ENCODE measurements around the gene RHAG. TPM values are rescaled to one million over a fixed set of nuclear protein-coding genes. Genes with fewer than 3 reads are reported as not detected.
A peak's percentile ranks its signal among the peaks of the same experiment; 100 is the strongest.
"Not testable (repeated sequence)": the region's sequence is repeated elsewhere in the genome, so short reads cannot be mapped to it uniquely, and the experiment has no call there.

Gene RHAG
- total RNA-seq, 3 donors from 2014 or later, result not detected

- H3K9me3 ChIP-seq, result no peaks in the 10 kb centered on the region
- no peak overlapping the region for H3K4me3 ChIP-seq
- H3K4me1 ChIP-seq (ENCODE audit: low read depth), result no peaks in the 10 kb centered on the region
- DNase-seq (peak in 1 of 3 donors; percentile 47), ATAC-seq (peak; percentile 90)
- no peaks in the 10 kb centered on the region for H3K36me3 ChIP-seq (ENCODE audit: low read depth)
- TF ChIP-seq CTCF (IDR thresholded peaks at IDR 0.05), result peak; percentile 62
- intact Hi-C loops (cut with DNase I, micrococcal nuclease), result loop anchor here in 1 of 2 donors (2.0 kb wide), 1 partner anchor 74 kb away; no protein-coding TSS in a partner anchor
Observed at GRCh38 chr6:49606721-49607390, 29.8 kb downstream of the RHAG start.

- intact Hi-C loops (cut with DNase I, micrococcal nuclease); H3K4me3 ChIP-seq; DNase-seq; H3K9me3 ChIP-seq; ATAC-seq; H3K36me3 ChIP-seq (ENCODE audit: low read depth); H3K4me1 ChIP-seq (ENCODE audit: low read depth): not testable (repeated sequence)
Observed at GRCh38 chr6:49604080-49604479, 32.6 kb downstream of the RHAG start.

- intact Hi-C loops (cut with DNase I, micrococcal nuclease); H3K4me3 ChIP-seq: not testable (repeated sequence)
Observed at GRCh38 chr6:49587262-49587661, 49.4 kb downstream of the RHAG start.

GRCh38 chr6:49582529-49582928 lies 54.1 kb downstream of the RHAG start:
- H3K9me3 ChIP-seq, result no peaks in the 10 kb centered on the region
- ATAC-seq (no peak), DNase-seq (no peak)
- H3K4me1 ChIP-seq (ENCODE audit: low read depth), result no peaks in the 10 kb centered on the region
- H3K4me3 ChIP-seq, result no peak overlapping the region
- intact Hi-C loops (cut with DNase I, micrococcal nuclease), result no loop called here
- no peak for TF ChIP-seq CTCF (IDR thresholded peaks at IDR 0.05)
- H3K36me3 ChIP-seq (ENCODE audit: low read depth), result no peaks in the 10 kb centered on the region

More at GRCh38 chr6:49587262-49587661, 49.4 kb downstream of the RHAG start:
- not testable (repeated sequence) for DNase-seq; ATAC-seq; H3K36me3 ChIP-seq (ENCODE audit: low read depth); H3K9me3 ChIP-seq; H3K4me1 ChIP-seq (ENCODE audit: low read depth)

- no peak for TF ChIP-seq CTCF (IDR thresholded peaks at IDR 0.05)
- H3K4me3 ChIP-seq, result no peak overlapping the region
- no peaks in the 10 kb centered on the region for H3K9me3 ChIP-seq
- DNase-seq (no peak), ATAC-seq (no peak)
- intact Hi-C loops (cut with DNase I, micrococcal nuclease), result no loop called here
- H3K4me1 ChIP-seq (ENCODE audit: low read depth), result no peaks in the 10 kb centered on the region
- H3K36me3 ChIP-seq (ENCODE audit: low read depth), result no peaks in the 10 kb centered on the region
Observed at GRCh38 chr6:49579649-49580048, 57.0 kb downstream of the RHAG start.

GRCh38 chr6:49576618-49577017 lies 60.0 kb downstream of the RHAG start:
- TF ChIP-seq CTCF (IDR thresholded peaks at IDR 0.05), result no peak
- intact Hi-C loops (cut with DNase I, micrococcal nuclease), result no loop called here

More at GRCh38 chr6:49576618-49577017, 60.0 kb downstream of the RHAG start:
- DNase-seq, result no peak
- no peak overlapping the region for H3K4me3 ChIP-seq
- no peaks in the 10 kb centered on the region for H3K4me1 ChIP-seq (ENCODE audit: low read depth)
- no peaks in the 10 kb centered on the region for H3K36me3 ChIP-seq (ENCODE audit: low read depth)
- H3K9me3 ChIP-seq, result no peaks in the 10 kb centered on the region
- ATAC-seq, result no peak
